8988T (cell line): Measurements from ENCODE around the gene CXCR4.

Experiments
- DNase-seq: peaks from one replicate; pipeline ENCODE4 v3.0.0; 2011

The CXCR4 gene

GRCh38 chr2:136117909-136118818 lies at the start of gene CXCR4:
CXCR4 (minus strand) TSS chr2:136118149; CDS start chr2:136118060, 89 bp downstream.
- peak; percentile 70 for DNase-seq

GRCh38 chr2:136164280-136164776 lies 46.4 kb upstream of the CXCR4 start:
- DNase-seq = no peak

- DNase-seq = no peak
These were observed 44.5 kb upstream of the CXCR4 start for GRCh38 chr2:136162438-136162837.

GRCh38 chr2:136156411-136156810 lies 38.5 kb upstream of the CXCR4 start:
- DNase-seq = no peak

GRCh38 chr2:136154384-136154783 lies 36.4 kb upstream of the CXCR4 start:
- no peak for DNase-seq

GRCh38 chr2:136151021-136151971 lies 33.3 kb upstream of the CXCR4 start:
- no peak for DNase-seq

- no peak for DNase-seq
These were observed 31.1 kb upstream of the CXCR4 start for GRCh38 chr2:136149011-136149410.

- no peak for DNase-seq
These were observed 28.6 kb upstream of the CXCR4 start for GRCh38 chr2:136146564-136146963.

GRCh38 chr2:136143603-136144451 lies 25.9 kb upstream of the CXCR4 start:
- DNase-seq = no peak

- DNase-seq = no peak
These were observed 23.7 kb upstream of the CXCR4 start for GRCh38 chr2:136141510-136142149.

- DNase-seq = no peak
These were observed 21.7 kb upstream of the CXCR4 start for GRCh38 chr2:136139631-136140030.

- no peak for DNase-seq
These were observed 20.0 kb upstream of the CXCR4 start for GRCh38 chr2:136137982-136138381.

- no peak for DNase-seq
These were observed 19.0 kb upstream of the CXCR4 start for GRCh38 chr2:136136931-136137330.

- no peak for DNase-seq
These were observed 18.3 kb upstream of the CXCR4 start for GRCh38 chr2:136135921-136136906.

- DNase-seq = no peak
These were observed 17.5 kb upstream of the CXCR4 start for GRCh38 chr2:136135462-136135861.

GRCh38 chr2:136134126-136134525 lies 16.2 kb upstream of the CXCR4 start:
- DNase-seq = no peak

- DNase-seq = no peak
These were observed 15.6 kb upstream of the CXCR4 start for GRCh38 chr2:136133586-136133985.

GRCh38 chr2:136133176-136133575 lies 15.2 kb upstream of the CXCR4 start:
- DNase-seq = no peak

- DNase-seq = no peak
These were observed 14.8 kb upstream of the CXCR4 start for GRCh38 chr2:136132825-136133155.

GRCh38 chr2:136131961-136132824 lies 14.2 kb upstream of the CXCR4 start:
- no peak for DNase-seq
